ENCODE measurements around the gene EXOC6B. TPM values are rescaled to one million over a fixed set of nuclear protein-coding genes. Genes with fewer than 3 reads are reported as not detected.

EXOC6B gene
- polyA plus RNA-seq, 1 donor, result 9.6 TPM

GRCh38 chr2:72793798-72794440 lies 31.9 kb downstream of the EXOC6B start:
- no peak for DNase-seq (ENCODE audit: low read depth)

GRCh38 chr2:72789241-72789640 lies 36.6 kb downstream of the EXOC6B start:
- DNase-seq (ENCODE audit: low read depth), result no peak

GRCh38 chr2:72788756-72789155 lies 37.1 kb downstream of the EXOC6B start:
- DNase-seq (ENCODE audit: low read depth), result no peak

GRCh38 chr2:72785517-72785916 lies 40.3 kb downstream of the EXOC6B start:
- no peak for DNase-seq (ENCODE audit: low read depth)

- no peak for DNase-seq (ENCODE audit: low read depth)
Measured at GRCh38 chr2:72782520-72782919, 43.3 kb downstream of the EXOC6B start.

- no peak for DNase-seq (ENCODE audit: low read depth)
Measured at GRCh38 chr2:72781480-72781879, 44.4 kb downstream of the EXOC6B start.

GRCh38 chr2:72780477-72780876 lies 45.4 kb downstream of the EXOC6B start:
- DNase-seq (ENCODE audit: low read depth), result no peak

- DNase-seq (ENCODE audit: low read depth), result no peak
Measured at GRCh38 chr2:72779495-72779894, 46.3 kb downstream of the EXOC6B start.

GRCh38 chr2:72778410-72778809 lies 47.4 kb downstream of the EXOC6B start:
- DNase-seq (ENCODE audit: low read depth), result no peak

- DNase-seq (ENCODE audit: low read depth), result peak; percentile 35
Measured at GRCh38 chr2:72770879-72771461, 54.9 kb downstream of the EXOC6B start.

- DNase-seq (ENCODE audit: low read depth), result no peak
Measured at GRCh38 chr2:72765997-72766609, 59.7 kb downstream of the EXOC6B start.

- no peak for DNase-seq (ENCODE audit: low read depth)
Measured at GRCh38 chr2:72762276-72762675, 63.6 kb downstream of the EXOC6B start.

- DNase-seq (ENCODE audit: low read depth), result no peak
Measured at GRCh38 chr2:72759755-72760154, 66.1 kb downstream of the EXOC6B start.

- DNase-seq (ENCODE audit: low read depth), result no peak
Measured at GRCh38 chr2:72757177-72757775, 68.6 kb downstream of the EXOC6B start.

- DNase-seq (ENCODE audit: low read depth), result peak; percentile 51
Measured at GRCh38 chr2:72755647-72756423, 70.0 kb downstream of the EXOC6B start.

GRCh38 chr2:72754628-72755320 lies 71.1 kb downstream of the EXOC6B start:
- DNase-seq (ENCODE audit: low read depth), result no peak

- DNase-seq (ENCODE audit: low read depth), result no peak
Measured at GRCh38 chr2:72750977-72751639, 74.7 kb downstream of the EXOC6B start.

GRCh38 chr2:72750466-72750865 lies 75.4 kb downstream of the EXOC6B start:
- no peak for DNase-seq (ENCODE audit: low read depth)

- no peak for DNase-seq (ENCODE audit: low read depth)
Measured at GRCh38 chr2:72747344-72747743, 78.5 kb downstream of the EXOC6B start.

- peak; percentile 52 for DNase-seq (ENCODE audit: low read depth)
Measured at GRCh38 chr2:72745679-72746368, 80.0 kb downstream of the EXOC6B start.

Measured in forelimb muscle (tissue), 1 donor.